GM21423 (cell line): Measurements from ENCODE around the gene GRM5.
A peak's percentile ranks its signal among the peaks of the same experiment; 100 is the strongest.
"Not testable (repeated sequence)": the region's sequence is repeated elsewhere in the genome, so short reads cannot be mapped to it uniquely, and the experiment has no call there.

ENCODE experiments used
- ATAC-seq: cut with Tn5 transposase; IDR thresholded peaks from one replicate; pipeline ENCODE4 v1.9.1; 2021; ENCODE audit warnings: mild to moderate bottlenecking, moderate library complexity; ENCODE audit not compliant: unreplicated experiment

GRM5 gene

GRCh38 chr11:88843766-88844426, 221.9 kb downstream of the GRM5 start:
- ATAC-seq = not testable (repeated sequence)

- ATAC-seq = not testable (repeated sequence)
These were observed 227.6 kb downstream of the GRM5 start for GRCh38 chr11:88838139-88838538.

- not testable (repeated sequence) for ATAC-seq
These were observed 230.1 kb downstream of the GRM5 start for GRCh38 chr11:88835709-88836108.

DNA sequence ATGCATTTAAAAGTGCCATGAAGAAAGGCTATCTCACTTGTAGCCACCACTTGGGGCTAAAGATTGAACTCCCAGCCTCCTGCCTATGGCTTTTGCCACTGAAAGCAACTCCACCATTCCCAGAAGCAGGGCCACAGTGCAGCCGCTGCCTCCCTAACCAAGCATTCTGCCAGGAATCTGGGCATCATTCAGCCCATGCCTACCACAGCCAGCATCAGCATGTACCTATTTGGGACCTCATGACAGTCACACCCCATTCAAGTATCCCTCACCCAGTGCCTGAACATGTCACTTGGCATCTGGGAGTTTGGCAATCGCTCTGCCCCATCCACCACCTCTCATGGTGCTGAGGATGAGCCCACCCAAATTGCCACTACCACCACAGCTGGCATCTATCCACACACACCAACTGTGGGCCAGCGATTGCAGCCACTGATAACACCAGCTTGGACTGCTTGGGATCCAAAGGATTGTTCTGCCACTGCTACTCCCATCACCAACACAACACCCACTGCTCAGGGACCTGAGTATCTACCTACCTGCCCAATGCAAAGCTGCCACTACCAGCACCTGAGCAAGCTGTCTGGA, 234.4 kb downstream of the GRM5 start:
- ATAC-seq = no peak

DNA sequence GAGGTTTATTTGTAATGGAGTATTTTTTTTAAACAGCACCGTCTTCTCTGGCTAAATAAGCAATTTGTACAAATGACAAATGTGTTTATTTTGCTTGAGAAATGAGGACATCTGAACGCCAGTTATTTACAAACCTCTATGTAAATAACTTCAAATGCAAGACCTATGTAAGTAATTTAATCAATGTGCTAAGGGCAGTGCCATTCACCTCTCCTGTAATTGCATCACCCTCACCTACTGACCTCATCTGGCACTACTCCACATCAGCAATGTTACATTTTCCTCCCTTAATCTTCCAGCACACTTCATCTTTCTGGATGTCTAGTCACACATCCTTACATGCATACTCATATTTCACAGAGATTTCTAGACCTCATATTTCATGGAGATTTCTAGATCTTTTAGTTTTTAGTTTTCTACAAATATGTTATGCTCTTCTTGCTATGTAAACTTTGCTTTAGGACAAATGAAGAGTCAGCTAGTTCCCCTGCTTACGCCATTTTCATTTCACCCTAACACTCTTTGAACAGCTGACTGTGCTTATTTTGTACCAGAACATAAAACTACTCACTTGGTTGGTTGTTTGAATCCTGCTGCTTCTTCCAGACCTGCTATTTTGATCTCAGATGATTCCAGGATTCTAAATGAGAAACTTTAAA, 238.6 kb downstream of the GRM5 start:
- no peak for ATAC-seq

DNA sequence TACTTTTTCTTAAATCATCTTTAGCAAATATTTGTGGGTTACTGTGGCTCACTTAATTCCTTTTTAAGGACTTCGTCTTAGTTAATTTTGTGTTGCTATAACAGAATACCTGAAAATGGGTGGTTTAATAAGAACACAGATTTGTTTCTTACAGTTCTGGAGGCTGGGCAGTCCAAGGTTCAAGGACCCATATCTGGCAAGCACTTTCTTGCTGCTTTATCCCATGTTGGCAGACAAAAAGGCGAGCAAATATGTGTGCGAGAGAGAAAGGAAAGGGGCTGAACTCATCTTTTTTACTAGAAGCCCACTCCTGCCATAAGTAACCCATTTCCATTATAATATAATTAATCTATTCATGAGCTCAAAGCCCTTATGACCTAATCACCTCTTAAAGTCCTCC, 246.2 kb downstream of the GRM5 start:
- no peak for ATAC-seq

GRCh38 chr11:88818978-88819377, 246.8 kb downstream of the GRM5 start:
- no peak for ATAC-seq

DNA sequence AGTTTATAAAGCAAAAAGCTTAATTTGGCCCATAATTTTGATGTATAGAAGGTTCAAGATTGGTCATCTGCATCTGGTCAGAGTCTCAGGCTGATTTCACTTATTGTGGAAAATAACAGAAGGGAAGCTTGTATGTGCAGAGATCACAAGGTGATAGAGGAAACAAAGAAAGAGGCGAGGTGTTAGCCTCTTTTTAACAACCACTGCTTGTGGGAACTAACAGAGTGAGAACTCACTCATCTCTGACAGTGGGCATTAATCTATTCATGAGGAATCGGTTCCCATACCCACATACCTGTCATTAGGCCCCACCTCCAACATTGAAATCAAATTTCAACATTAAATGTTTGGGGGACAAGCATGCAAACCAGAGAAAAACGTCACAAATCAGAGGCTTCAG, 250.3 kb downstream of the GRM5 start:
- ATAC-seq = no peak

GRCh38 chr11:88814076-88814475, 251.7 kb downstream of the GRM5 start:
- ATAC-seq = peak; percentile 45

DNA sequence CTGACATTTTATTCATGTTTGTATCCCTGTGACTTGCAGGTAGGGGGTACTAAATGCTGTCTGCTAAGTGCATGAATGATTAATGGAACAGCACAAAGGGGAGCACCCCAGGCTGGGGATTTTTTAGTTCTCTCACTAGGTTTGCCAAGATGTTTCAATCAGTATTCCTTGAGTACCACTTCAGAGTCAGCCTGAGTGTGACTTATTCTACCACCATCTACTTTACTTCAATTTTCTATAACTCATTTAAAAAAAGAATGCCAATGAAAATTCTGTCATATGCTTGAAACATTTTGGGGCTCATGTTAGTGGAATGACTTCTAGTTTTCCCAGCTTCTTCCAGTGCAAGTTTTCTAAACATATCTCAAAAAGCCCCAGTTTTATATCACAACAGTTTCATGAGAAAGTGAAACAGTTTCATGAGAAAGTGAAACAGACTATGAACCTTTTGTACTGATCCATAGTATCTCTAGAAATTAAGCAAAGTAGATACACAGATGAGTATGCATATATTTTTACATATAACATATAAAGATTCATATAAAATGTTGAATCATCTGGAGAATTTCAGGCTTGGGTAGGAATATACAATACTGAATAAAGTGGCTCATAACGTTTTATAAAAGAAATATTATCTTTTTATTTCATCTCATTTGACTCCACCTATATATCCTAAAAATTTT, 252.4 kb downstream of the GRM5 start:
- peak; percentile 89 for ATAC-seq

GRCh38 chr11:88810420-88811097, 255.2 kb downstream of the GRM5 start:
- no peak for ATAC-seq

GRCh38 chr11:88809126-88809525, 256.7 kb downstream of the GRM5 start:
- ATAC-seq = no peak

GRCh38 chr11:88807349-88807748, 258.4 kb downstream of the GRM5 start:
- ATAC-seq = no peak

GRCh38 chr11:88806410-88806809, 259.4 kb downstream of the GRM5 start:
- ATAC-seq = no peak

GRCh38 chr11:88801484-88802123, 264.2 kb downstream of the GRM5 start:
- no peak for ATAC-seq

DNA sequence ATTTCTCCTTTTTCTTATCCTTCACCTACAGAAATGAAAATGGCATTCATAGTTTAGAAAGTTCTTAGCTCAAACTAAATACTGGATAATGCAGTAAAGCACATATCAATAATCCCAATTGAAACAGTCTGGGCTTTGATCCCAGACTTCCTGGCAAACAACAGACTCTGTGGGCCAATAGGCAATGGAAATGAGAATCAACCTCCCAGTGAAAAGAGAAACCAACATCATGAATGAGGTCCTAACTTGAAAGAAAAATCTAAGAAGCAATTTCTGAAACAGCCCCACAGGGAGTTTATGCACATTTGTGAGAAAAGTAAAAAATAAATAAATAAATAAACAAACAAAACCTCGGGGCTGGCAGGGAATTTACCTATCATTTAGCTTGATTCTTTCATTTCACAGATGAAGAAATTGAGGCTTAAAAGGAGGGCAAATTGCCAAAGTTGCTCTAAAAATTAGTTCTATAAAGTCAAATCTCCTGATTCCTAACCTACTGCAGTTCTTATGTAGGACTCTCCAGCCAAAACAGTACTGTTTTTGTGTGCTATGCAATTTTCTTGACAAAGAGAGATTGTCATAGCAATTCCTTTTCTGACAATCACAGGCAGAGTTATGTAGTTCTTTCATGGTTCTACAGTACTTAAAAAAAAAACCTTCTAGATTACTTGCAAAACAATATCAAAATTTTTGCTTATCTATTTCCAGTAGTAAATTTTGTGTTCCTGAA, 265.8 kb downstream of the GRM5 start:
- ATAC-seq = no peak

DNA sequence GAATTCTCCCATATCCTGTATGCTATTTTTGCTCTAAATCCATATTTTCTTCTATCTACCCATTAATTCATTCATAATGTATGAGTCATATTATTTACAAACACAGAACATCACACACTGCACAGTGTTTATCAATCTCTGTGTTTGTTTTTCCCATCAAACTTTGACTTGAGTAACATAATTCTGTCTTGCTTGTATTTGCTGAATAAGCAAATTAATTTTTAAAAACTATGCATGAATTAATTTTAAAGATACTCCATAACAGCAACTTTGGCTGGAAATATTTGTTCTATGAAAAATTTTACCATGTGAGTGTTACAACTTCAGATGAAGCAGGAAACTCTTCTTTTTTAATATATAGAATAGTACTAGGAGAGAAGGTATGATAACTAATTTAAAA, 275.6 kb downstream of the GRM5 start:
- no peak for ATAC-seq

DNA sequence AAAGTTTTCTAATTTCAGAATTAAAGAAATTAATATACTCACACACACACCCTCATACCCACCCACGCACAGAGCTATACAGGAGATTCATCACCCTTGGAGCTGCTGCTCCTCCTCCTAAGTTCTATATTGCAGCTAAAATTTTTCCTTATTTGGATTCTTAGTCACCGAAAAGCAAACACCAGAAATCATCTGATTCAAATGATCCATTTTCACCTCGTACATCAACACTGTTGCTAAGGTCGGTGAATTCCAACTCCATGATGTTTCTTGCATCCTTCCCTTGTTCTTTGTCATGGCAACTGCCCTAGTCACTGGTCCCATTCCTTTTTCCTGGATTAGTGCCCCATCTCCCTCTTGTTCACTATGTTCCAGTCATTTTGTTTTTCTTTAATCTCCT, 286.2 kb downstream of the GRM5 start:
- no peak for ATAC-seq

- no peak for ATAC-seq
These were observed 295.2 kb downstream of the GRM5 start for GRCh38 chr11:88770475-88771079.

- ATAC-seq = no peak
These were observed 321.6 kb downstream of the GRM5 start for GRCh38 chr11:88744140-88744539.
